C4-2B (cell line): Measurements from ENCODE around the gene CCL13.

ENCODE experiments used
- H3K27ac ChIP-seq: fragments of 450-650 bp; 2 replicates; pipeline ENCODE4 v1.5.1; 2017
- ZFX ChIP-seq: fragments of 450-650 bp; IDR thresholded peaks from 2 replicates; pipeline ENCODE4 v1.6.1; 2017
- TF ChIP-seq, protein P1 (sequence below): fragments of 450-650 bp; conservative IDR thresholded peaks from 2 replicates; pipeline ENCODE4 v1.5.1; 2017; ENCODE audit warnings: mild to moderate bottlenecking

Gene CCL13

DNA sequence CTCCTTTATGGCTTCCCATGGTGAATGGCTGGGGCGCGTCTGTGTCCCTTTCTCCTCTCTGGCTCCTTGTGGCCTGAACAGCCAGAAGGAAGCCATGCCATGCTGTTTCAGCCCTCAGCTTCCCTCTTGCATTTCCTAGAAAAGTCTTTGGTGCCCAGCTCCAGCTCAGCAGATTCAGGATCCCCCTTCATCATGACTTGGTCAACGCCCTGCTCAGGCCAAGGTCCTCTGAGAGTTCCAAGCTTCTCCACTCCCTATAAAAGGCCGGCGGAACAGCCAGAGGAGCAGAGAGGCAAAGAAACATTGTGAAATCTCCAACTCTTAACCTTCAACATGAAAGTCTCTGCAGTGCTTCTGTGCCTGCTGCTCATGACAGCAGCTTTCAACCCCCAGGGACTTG lies at the start of gene CCL13:
Gene CCL13 (plus strand): TSS at position 287 of the 400 bp plus-strand sequence. CDS start 47 bp downstream, at position 334.
- no peak within 1 kb of the TSS for H3K27ac ChIP-seq
- TF ChIP-seq, protein P1, sequence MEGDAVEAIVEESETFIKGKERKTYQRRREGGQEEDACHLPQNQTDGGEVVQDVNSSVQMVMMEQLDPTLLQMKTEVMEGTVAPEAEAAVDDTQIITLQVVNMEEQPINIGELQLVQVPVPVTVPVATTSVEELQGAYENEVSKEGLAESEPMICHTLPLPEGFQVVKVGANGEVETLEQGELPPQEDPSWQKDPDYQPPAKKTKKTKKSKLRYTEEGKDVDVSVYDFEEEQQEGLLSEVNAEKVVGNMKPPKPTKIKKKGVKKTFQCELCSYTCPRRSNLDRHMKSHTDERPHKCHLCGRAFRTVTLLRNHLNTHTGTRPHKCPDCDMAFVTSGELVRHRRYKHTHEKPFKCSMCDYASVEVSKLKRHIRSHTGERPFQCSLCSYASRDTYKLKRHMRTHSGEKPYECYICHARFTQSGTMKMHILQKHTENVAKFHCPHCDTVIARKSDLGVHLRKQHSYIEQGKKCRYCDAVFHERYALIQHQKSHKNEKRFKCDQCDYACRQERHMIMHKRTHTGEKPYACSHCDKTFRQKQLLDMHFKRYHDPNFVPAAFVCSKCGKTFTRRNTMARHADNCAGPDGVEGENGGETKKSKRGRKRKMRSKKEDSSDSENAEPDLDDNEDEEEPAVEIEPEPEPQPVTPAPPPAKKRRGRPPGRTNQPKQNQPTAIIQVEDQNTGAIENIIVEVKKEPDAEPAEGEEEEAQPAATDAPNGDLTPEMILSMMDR = no peak
- no peak for TF ChIP-seq ZFX

DNA sequence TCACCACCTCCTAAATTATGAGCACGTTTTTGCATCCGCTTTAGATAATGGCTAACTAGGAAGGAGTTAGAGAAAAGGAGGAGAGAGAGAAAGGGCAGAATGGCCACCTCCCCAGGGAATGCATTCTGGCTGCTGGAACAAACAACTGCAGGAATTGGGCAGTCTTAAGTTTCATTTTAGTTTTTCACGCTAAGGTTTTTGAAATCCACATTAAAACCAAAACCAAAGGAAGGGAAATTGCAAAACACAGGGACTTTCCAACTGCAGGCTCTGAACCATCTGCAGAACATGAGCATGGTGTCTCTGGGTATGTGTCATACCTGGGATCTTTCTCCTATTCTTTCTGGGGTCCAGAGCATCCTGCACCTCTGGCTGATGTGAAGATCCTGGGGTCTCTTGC lies 49.2 kb upstream of the CCL13 start:
- TF ChIP-seq, protein P1 = no peak
- no peak for TF ChIP-seq ZFX

DNA sequence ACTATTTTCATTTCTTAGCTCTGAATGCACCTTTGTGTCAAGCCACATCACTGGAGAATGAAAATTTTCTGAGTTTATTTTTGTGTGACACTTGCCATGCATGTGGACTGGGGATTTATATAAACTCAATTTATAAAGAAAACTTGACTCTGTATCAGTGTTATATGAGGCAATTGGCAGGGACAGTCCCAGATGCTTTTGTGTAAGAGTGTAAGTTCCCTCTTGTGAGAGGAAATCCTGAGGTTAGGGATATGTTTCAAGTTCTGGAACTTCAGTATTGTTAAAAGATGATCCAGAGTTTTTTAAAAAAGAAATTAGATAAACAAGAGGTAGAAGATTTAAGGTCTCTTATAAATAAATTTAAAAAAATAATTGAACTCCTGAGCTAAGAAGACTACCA lies 47.9 kb upstream of the CCL13 start:
- TF ChIP-seq ZFX = no peak
- TF ChIP-seq, protein P1 = no peak
- no peak overlapping the region for H3K27ac ChIP-seq

More for the DNA sequence above, 49.2 kb upstream of the CCL13 start:
- no peak overlapping the region for H3K27ac ChIP-seq

DNA sequence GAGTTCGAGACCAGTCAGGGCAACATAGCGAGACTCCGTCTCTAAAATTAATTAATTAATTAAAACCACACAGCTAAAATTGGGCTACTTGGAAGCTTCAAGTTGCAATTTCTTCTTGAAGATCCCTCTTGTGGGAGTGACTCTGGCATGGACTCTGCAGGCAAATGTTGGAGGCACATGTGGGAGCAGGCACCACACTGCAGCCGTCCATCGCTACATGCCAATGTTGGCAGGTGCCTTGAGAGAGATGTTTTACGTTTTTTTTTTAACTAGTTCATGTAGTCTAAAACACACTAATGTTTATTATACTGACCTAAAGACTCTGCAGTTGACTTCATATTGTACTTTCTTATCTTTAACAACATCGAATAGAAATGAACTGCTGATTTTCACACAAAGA lies 45.0 kb upstream of the CCL13 start:
- no peak for TF ChIP-seq ZFX
- TF ChIP-seq, protein P1 = no peak
- H3K27ac ChIP-seq = no peak overlapping the region

DNA sequence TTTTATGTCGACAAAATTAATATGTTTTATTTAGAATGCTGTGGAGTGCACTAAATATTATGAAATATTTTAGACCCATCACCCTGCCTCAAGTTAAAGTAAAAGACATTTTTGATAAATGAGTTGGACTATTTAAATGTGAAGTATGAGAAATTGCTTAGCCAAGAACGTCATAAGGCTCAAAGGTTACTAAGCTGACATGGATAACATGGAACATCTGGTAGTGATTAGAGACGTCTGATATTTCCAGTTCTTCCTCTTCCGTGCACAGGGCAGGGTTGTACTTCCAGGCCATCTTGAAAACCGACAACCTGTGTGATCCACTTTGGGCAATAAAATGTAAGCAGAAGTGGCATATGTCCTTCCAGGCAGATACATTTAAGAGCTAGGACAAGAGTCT lies 44.2 kb upstream of the CCL13 start:
- no peak overlapping the region for H3K27ac ChIP-seq
- no peak for TF ChIP-seq ZFX
- TF ChIP-seq, protein P1 = no peak

DNA sequence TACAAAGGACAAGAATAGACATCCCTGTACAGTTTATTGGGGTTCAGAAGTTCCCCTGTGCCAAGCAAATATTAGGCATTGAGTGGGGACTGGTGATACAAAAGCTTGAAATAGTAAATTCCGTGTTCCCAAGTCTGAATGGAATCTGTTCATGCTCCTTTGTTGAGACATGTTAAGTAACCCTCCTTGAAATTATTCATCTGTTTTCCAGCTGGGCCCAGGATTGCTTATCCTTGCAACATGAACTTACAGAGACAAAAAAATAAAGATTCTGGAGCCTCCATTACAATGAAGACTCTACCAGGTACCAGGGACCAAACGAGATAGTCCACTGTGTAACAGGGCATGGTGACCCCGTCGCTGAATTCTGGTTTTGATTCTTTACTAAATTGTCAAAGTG lies 43.1 kb upstream of the CCL13 start:
- TF ChIP-seq ZFX = no peak
- TF ChIP-seq, protein P1 = no peak
- H3K27ac ChIP-seq = no peak overlapping the region

DNA sequence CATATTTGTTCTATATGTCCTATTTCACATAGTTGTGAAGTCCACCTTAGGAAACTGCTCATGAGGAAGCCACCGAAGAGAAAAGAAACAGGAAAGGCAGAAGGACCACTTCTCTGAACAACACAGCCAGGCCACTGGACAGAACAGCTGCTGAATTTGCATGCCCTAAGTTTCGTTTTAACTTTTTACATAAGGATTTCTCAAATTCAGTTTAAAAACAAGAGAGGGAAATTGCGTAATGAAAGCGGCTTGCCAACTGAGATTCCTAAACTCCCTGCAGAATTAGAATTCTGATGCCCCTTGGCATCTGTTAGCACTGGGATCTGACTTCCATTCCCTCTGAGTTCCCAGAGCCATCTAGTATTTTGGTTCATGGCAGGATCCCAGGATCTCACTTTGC lies 42.0 kb upstream of the CCL13 start:
- no peak overlapping the region for H3K27ac ChIP-seq
- TF ChIP-seq, protein P1 = no peak
- TF ChIP-seq ZFX = no peak
